Heart left ventricle (tissue), 16 donors: ENCODE data around the gene SACS. TPM values are rescaled to one million over a fixed set of nuclear protein-coding genes. Genes with fewer than 3 reads are reported as not detected.

ENCODE experiments used
- ATAC-seq, 4 donors: fragments of 200-7000 bp; cut with Tn5 transposase; one replicate each; pipeline ENCODE4 v1.9.1; 2020 to 2022; ENCODE audit warnings: moderate library complexity in 4 of 4, mild to moderate bottlenecking in 3 of 4, moderate number of reproducible peaks in 1 of 4
- DNase-seq, 5 donors: peaks; one replicate each; pipeline ENCODE4 v3.0.0-alpha.2; 2020
- H3K27ac ChIP-seq, 12 donors: fragments of 200-600 bp; sonication (generic) in 4 of 12; one replicate each; pipeline versions ENCODE4 v1.5.0 to v1.8.0; 2016 to 2022; ENCODE audit warnings: mild to moderate bottlenecking in 2 of 12
- H3K27me3 ChIP-seq, 9 donors: fragments of 200-600 bp; sonication (generic) in 2 of 9; one replicate each; pipeline versions ENCODE4 v1.5.1 to v1.8.0; 2016 to 2022; ENCODE audit warnings: mild to moderate bottlenecking in 3 of 9
- H3K36me3 ChIP-seq, 9 donors: fragments of 200-600 bp; sonication (generic) in 2 of 9; one replicate each; pipeline versions ENCODE4 v1.5.0 to v1.8.0; 2018 to 2022; ENCODE audit warnings: mild to moderate bottlenecking in 2 of 9
- H3K4me1 ChIP-seq, 12 donors: fragments of 200-600 bp; sonication (generic) in 4 of 12; one replicate each; pipeline versions ENCODE4 v1.5.0 to v1.8.0; 2016 to 2022; ENCODE audit warnings: mild to moderate bottlenecking in 3 of 12
- H3K4me3 ChIP-seq, 12 donors: fragments of 200-600 bp; sonication (generic) in 4 of 12; one replicate each; pipeline versions ENCODE4 v1.5.0 to v1.8.0; 2017 to 2022; ENCODE audit warnings: mild to moderate bottlenecking in 9 of 12, moderate library complexity in 4 of 12
- H3K9me3 ChIP-seq, 12 donors: fragments of 200-600 bp; sonication (generic) in 4 of 12; one replicate each; pipeline versions ENCODE4 v1.5.0 to v1.8.0; 2016 to 2022; ENCODE audit warnings: mild to moderate bottlenecking in 1 of 12
- POLR2A ChIP-seq, 2 donors: fragments of 450-650 bp; IDR thresholded peaks; one replicate each; pipeline ENCODE4 v1.6.1; 2017; ENCODE audit warnings: antibody characterized with exemption in 2 of 2, mild to moderate bottlenecking in 2 of 2, moderate library complexity in 2 of 2
- WGBS, 4 donors: extraction: QIAGEN DNeasy Blood & Tissue Kit in 2 of 4; methylation state at CpG; one replicate each; pipeline versions ENCODE4 v1.1.5 to v1.1.7; 2013 to 2018; 5-methylcytosine and 5-hydroxymethylcytosine counted together
- intact Hi-C, 10 donors: fragments of 100-400 bp; cut with DNase I; formaldehyde crosslinking; loops; one replicate each; pipeline versions ENCODE4 v1.11.1 to v1.14.2; 2022
- polyA plus RNA-seq, 2 donors: library from polyadenylated mRNA; stranded (reverse); fragments of 200-250 nt; gene quantifications; one replicate each; pipeline ENCODE4 v1.2.3, GENCODE V29; 2013
- total RNA-seq, 9 donors: library from RNA; depleted of rRNA in 2 of 9; stranded (reverse); fragments of >200 nt in 2 of 9; fragmentation: NEBNext Ultra II Directional in 3 of 9; extraction: Animal tissue kit (Norgen Biotek cat#: 25700) in 3 of 9; gene quantifications; one replicate each; pipeline versions ENCODE4 v1.1.0 to v1.2.4, GENCODE V29; 2016 to 2023
- TF ChIP-seq, protein P1 (sequence below), 12 donors: fragments of 200-600 bp; sonication (generic) in 4 of 12; IDR thresholded peaks; one replicate each; pipeline versions ENCODE4 v1.5.0 to v1.8.0; 2018 to 2022; ENCODE audit warnings: antibody characterized with exemption in 12 of 12, mild to moderate bottlenecking in 5 of 12
- donor health status: ischemic (EF 13 %, LVEDD 7.1; RV severe dilation, severe dysfunction).
- donor health status: healthy with polysubstance abuse.
- donor health status: DM: no; HTN: yes; CAD: no.
- donor health status: DM: no; HTN: no; CAD: no.
- donor health status: ischemic (EF 25% LVEDD 6.9; RV normal size, moderate dysfunction).
- donor health status: ischemic (EF 25% LVEDD 5.7; RV mildly dilated, moderate dysfunction).
- donor health status: healthy.
- donor health status: DM: yes; HTN: yes; CAD: no.
- donor health status: ischemic (EF 35%, LVEDD 5.7; RV mildly dilated, moderate dysfunction).
- donor health status: nonischemic (EF 11% LVEDD 7.7; RV severe dilation, severe dysfunction).
- donor health status: DM: yes; HTN: yes; CAD: no.
- donor health status: PGD.
- donor health status: ischemic (EF 29% LVEDD 5.4; RV normal size, mild dysfunction).
- donor health status: nonischemic (EF 23%, LVEDD 6.1; RV moderate dilation, normal function).

The SACS gene
- total and polyA plus RNA-seq, 11 donors: 2.8 to 29.3 (median 19.7) TPM

DNA sequence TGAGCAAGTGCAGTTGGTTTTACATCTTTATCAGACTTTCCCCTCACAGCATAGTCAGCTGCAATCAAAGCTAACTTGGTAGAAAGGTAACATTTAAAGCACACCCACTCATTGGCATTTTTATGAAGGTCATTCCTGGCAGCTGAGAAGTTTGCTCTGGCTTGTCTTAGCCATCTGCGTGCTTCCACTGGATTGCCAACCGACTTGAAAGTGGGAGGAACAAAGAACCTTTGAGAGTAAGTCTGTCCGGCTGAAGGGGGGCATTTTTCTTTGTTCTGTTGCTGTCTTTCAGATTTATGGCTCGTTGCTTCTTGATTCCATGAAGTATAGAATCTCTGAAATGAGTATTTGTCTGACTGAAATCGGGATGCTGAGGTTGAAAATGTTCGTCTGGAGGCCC lies 103.1 kb downstream of the SACS start:
- Histone ChIP-seq H3K27me3 (no peaks in the 10 kb centered on the region), H3K36me3 (peaks cover 0 to 21% (median 0%) of the 10 kb centered on the region in 9 donors), H3K4me3 (no peak overlapping the region), H3K9me3 (peaks cover 0 to 51% (median 8%) of the 10 kb centered on the region in 12 donors), H3K27ac (no peak overlapping the region), H3K4me1 (no peaks in the 10 kb centered on the region)
- WGBS, 4 donors: 94 to 95% (median 95%) methylated on average over 6 of the region's 6 CpGs
- intact Hi-C loops: no loop called here
- ATAC-seq: no peak
- no peak for TF ChIP-seq POLR2A (IDR thresholded peaks at IDR 0.05)
- TF ChIP-seq, protein P1, sequence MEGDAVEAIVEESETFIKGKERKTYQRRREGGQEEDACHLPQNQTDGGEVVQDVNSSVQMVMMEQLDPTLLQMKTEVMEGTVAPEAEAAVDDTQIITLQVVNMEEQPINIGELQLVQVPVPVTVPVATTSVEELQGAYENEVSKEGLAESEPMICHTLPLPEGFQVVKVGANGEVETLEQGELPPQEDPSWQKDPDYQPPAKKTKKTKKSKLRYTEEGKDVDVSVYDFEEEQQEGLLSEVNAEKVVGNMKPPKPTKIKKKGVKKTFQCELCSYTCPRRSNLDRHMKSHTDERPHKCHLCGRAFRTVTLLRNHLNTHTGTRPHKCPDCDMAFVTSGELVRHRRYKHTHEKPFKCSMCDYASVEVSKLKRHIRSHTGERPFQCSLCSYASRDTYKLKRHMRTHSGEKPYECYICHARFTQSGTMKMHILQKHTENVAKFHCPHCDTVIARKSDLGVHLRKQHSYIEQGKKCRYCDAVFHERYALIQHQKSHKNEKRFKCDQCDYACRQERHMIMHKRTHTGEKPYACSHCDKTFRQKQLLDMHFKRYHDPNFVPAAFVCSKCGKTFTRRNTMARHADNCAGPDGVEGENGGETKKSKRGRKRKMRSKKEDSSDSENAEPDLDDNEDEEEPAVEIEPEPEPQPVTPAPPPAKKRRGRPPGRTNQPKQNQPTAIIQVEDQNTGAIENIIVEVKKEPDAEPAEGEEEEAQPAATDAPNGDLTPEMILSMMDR (IDR thresholded peaks at IDR 0.05): no peak
- DNase-seq: no peak

DNA sequence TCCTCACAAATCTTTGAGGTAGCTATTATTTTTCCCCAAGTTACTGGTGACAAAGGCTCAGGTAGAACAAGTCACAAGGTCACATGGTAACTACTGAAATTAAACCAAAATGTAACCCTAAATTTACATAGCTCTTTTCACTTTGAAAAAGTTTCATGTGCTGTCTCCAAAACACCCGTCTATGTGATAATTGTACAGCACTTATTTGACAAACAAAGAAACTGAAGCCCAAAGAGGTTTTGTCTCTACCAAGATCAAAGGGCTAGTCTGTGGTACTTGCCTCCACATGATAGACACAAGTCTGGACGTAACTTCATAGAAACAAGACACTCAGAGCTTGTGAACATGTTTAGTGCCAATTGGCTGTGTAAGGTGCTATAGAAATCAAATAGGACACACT lies 108.3 kb downstream of the SACS start:
- intact Hi-C loops: loop anchor here in 1 of 10 donors (10.0 kb wide), 1 partner anchor 520 kb away; no protein-coding TSS in a partner anchor
- peaks cover 0 to 10% (median 0%) of the 10 kb centered on the region in 9 donors for H3K36me3 ChIP-seq
- ATAC-seq (no peak), DNase-seq (no peak)
- TF ChIP-seq POLR2A (IDR thresholded peaks at IDR 0.05): no peak
- TF ChIP-seq, protein P1 (IDR thresholded peaks at IDR 0.05): no peak
- no peak overlapping the region for H3K27ac ChIP-seq
- H3K4me1 ChIP-seq: peaks cover 0 to 21% (median 6%) of the 10 kb centered on the region in 12 donors
- no peak overlapping the region for H3K4me3 ChIP-seq
- no peaks in the 10 kb centered on the region for H3K27me3 ChIP-seq
- H3K9me3 ChIP-seq: peaks cover 0 to 2% (median 0%) of the 10 kb centered on the region in 12 donors
- 73 to 88% (median 81%) methylated on average over 2 of the region's 2 CpGs for WGBS, 4 donors

DNA sequence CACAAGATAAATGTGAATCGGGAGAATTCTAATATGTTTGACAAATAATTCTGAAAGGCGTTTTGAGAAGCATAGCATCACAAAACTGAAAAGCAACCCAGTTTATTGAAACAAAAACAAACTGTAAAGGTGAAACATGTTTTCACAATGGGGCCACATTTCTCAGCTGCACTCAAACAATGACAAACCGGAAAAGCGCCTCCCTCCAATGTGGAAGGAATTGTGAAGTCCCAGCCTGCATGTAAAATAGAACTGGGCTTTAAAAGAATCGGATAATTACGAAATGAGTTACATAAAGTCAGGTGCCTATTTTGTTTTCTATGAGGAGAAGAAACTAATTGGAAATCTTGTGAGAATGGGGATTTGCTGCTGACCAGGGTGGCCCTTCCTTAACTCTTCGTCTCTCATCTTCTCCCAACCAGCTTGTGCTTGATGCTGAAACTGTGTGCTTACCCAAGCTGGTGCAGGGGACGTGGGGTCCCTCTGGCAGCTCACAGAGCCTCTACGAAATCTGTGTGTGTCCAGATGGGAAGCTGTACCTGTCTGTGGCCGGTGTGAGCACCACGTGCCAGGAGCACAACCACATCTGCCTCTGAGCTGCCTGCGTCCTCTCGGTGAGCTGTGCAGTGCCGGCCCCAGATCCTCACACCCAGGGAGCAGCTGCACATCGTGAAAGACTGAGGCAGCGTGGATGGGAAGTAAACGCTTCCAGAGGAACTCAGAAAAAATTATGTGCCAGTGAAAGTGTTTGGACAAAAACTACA lies 109.4 kb downstream of the SACS start:
- H3K27me3 ChIP-seq: no peaks in the 10 kb centered on the region
- TF ChIP-seq, protein P1 (IDR thresholded peaks at IDR 0.05): no peak
- no peak for TF ChIP-seq POLR2A (IDR thresholded peaks at IDR 0.05)
- no peaks in the 10 kb centered on the region for H3K9me3 ChIP-seq
- H3K36me3 ChIP-seq: peaks cover 0 to 10% (median 0%) of the 10 kb centered on the region in 9 donors
- no peak overlapping the region for H3K27ac ChIP-seq
- no peak overlapping the region for H3K4me3 ChIP-seq
- peaks cover 0 to 30% (median 8%) of the 10 kb centered on the region in 12 donors for H3K4me1 ChIP-seq
- 68 to 74% (median 72%) methylated on average over 17 of the region's 17 CpGs for WGBS, 4 donors
- ATAC-seq (no peak), DNase-seq (peak in 1 of 5 donors; percentile 13)
- intact Hi-C loops: loop anchor here in 1 of 10 donors (10.0 kb wide), 1 partner anchor 519 kb away; no protein-coding TSS in a partner anchor
